GM18502 (cell line): ENCODE measurements around the gene EQTN.
A peak's percentile ranks its signal among the peaks of the same experiment; 100 is the strongest.
"Not testable (repeated sequence)": the region's sequence is repeated elsewhere in the genome, so short reads cannot be mapped to it uniquely, and the experiment has no call there.

Source experiments
- ATAC-seq: cut with Tn5 transposase; IDR thresholded peaks from one replicate; pipeline ENCODE4 v1.9.1; 2021; ENCODE audit warnings: mild to moderate bottlenecking; ENCODE audit not compliant: unreplicated experiment, poor library complexity

EQTN gene

DNA sequence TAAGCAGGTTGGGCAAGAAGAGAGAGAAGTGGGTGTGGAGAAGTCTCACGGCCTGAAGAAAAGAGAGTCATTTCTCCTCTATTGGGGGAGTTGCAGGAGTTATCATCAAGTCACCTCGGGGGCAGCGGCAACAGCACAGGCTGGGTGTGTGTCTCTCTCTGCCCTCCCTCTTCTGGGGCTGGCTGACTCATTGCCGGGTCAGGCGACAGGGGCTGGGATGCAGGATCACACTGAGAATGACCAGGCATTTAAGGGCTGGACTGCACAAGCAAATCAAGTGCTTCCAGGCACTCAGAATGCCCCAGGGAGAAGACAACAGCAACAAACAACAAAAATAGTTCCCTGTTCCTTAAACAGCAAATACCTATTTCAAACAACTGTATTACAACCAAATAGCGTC lies 6.3 kb upstream of the EQTN start:
- ATAC-seq = no peak

DNA sequence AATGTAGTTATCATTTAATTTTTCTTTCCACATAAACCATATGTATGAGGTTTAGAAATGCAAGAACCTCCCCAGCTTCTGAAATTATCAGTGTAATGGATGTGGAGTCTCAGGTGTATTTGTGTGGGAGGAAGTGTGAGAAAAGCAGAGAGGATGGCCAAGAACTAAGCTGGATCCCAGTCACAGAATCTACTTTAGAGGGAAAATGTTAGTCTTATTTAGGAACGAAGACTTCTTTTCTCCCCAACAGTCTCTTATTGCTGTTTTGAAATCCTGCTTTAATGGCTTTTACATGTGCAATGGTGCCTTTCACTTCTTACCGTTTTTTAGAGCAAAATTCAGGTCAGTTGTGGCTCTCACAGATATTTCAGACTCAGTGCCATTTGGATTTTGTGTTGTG lies 3.0 kb downstream of the EQTN start:
- no peak for ATAC-seq

DNA sequence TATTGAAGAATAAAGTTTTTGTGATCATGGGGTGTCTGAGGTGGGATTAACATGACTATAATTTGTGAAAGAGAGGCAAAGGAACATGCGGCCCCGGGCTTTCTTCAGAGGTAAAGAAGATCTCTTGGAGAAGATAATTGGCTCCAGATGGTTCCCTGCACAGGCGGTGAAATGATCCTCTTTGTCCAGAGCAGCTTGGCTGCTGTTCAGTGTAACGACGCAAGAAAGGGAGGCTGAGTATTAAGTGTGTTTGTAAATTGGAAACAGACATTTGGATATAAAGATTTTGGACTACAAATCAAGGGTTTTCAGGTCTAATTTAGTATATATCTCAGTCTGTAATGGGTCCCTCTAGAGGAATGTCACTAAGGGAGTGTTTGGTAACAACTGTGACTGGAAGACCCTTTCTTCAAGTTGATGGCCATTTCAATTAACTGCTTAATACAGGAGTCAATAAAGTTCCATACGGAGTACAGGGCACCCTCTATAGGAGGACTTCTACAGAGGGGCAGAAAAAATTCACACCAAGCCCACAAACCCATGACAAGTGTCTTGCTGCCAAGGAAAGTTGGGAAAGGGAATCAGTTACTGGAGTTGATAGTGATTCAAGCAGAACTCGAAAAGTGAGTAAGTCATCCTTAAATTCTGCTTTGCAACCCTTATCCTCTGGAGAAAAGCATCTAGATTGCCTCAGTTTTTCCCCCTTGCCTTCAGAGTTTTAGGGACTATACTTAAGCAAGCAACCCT lies 4.1 kb downstream of the EQTN start:
- ATAC-seq = no peak

DNA sequence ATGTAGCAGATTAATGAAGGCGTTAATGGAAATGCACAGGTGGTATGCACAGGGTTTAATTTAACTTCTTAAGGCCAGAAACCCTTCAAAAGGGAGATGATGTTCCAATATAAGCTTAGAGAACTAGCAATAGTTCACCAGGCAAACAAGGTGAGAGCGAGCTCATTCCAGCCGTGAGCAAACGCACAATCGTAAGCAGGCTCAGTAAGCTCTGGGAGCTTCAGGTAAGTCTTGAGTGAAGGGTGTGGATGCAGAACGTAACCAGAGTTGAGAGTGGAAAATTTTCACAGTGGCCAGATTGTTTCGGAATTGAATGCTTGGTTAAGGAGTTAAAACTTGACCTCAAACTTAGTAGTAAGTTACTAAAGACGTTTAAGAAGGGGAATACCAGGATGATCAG lies 5.7 kb downstream of the EQTN start:
- ATAC-seq = no peak

DNA sequence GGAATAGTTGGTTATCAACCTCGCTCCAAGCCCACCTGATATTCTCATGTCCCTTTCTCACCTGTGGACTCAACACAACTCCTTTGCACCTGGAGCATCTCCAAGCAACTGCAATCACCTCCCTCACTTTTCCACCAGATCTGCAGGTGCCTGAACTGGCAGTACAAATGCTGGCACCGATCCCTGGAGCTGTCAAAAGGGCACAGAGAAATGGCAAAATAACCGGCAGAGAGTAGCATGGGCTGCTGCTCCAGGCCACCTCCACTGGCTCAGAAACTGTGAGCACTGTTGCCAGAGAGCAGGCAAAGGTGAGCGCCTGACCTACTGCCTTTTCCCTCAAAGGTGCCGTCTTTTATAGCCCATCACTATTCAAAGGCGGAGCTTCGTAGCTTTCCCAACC lies 14.7 kb downstream of the EQTN start:
- ATAC-seq = no peak

DNA sequence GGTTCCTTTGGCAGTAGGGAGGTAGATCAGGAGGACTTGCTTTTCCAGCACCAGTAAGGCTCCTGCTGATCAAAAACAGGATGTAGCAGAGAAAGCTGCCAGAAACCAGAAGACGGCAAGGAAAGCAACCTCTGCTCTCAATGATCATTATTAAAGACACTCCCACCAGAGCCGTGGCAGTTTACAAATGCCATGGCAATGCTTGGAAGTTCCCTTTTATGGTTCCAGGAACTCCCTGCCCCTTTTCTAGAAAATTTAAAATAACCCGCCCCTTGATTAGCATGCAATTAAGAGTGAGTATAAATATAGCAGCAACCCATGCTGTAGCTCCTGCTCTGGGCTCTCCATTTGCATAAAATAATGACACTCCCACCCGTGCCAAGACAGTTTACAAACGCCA lies 16.1 kb downstream of the EQTN start:
- no peak for ATAC-seq

DNA sequence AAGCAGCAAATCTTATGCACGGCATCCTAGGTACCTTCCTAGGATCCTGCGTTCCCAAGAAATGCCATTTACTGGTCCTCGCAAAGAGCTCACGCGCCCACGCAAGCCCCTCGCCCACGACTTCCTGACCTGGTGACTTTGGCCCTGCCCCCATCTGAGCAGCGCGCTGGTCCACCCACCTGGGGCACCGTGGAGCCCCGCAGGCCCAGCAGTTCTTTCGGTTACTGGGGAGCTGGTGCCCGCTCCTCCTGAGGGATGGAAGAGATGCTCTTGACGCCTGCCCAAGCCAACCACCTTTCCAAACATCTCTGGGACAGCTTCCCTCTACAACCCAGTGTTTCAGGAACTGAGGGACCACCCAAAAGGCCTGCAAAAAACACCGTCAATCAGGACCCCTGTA lies 16.7 kb downstream of the EQTN start:
- ATAC-seq = no peak

DNA sequence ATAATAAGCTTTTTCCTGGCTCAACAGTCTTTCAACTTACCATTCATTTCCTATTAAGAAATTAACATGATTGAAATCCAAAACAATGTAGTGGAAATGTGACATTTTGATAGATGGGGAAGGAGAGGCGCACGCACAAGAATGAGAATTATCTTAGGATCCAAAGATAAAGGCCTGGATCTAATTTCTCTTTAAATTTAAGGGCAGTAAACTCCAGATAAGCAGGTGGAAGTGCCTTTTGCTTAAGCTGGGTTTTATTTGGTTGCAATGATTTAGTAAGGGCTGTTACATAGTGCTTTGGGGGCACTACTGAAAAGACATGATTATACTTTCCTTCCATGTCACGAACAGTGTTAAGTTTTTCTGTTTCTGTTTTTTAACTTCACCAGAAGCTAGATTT lies 17.3 kb downstream of the EQTN start:
- no peak for ATAC-seq

DNA sequence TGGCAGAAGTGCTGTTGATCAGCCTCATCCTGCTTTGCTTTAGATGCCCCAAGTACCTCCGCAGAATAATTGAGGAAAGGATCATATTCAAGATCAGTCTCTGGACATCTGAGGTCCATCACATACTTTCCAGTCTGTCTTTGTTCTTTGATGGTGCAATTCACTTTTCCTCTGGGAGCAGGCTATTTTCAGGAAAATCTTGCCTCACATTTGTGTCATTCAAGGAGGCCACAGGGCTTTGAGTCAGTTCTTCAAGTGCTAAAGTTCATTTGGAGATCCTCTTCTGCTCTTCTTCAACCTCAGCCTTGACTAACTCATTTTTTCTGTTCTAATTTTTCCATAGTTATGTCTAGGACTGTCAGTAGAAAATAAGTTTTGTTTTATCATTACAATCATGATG lies 18.6 kb downstream of the EQTN start:
- ATAC-seq = no peak

DNA sequence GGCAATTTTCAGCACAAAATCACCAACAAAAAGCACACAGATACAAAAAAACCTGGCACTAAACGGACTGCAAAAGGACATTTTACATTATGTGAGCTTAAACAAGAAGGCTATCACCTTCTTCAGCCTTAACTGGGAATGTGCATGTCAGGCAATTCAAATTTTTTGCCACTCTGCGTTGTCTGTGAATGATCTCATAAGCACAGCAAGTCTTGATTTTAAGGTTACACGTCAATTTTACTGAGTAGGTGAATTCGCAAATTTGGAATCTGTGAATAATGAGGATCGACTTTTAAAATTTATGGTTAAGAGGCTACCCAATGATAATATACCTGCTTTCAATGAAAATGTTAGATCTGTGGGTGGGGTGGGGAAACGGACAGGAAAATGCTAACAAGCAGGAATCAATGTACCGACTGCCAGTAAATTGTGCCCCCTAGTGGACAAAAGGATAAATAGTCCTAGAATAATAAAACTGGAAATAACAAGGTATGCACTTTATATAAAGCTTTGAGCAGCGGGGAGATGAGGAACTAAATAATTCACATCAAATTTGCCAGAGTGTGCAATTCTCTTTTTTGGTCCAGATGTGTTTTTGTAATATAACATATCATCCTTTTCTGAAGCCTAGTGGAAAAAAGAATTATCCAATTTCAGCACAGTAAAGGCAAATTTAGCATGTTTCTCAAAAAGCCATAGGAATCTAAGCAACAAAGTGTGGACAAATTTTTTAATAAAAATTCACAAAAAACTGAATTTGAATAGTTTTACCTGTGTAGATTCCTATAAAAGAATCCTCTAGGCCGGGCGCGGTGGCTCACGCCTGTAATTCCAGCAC lies 20.5 kb downstream of the EQTN start:
- ATAC-seq = peak; percentile 69

DNA sequence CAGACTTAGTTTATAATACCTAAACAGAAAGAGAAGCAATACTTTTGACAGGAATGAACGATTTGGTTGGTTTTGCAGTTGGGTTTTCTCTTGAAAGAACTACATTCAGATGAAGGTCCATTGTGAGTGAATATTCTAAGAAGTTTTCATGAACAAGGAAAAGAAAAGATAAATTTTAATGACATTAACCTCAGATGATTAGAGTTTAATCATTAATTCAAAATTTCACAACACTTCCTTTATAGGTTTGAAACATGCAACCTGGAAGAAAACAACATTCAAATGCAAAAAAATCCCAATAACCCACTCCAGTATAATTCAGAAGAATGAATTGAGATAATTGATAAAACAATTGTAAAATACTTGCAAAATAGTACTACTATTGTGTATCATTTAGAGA lies 23.8 kb downstream of the EQTN start:
- no peak for ATAC-seq

DNA sequence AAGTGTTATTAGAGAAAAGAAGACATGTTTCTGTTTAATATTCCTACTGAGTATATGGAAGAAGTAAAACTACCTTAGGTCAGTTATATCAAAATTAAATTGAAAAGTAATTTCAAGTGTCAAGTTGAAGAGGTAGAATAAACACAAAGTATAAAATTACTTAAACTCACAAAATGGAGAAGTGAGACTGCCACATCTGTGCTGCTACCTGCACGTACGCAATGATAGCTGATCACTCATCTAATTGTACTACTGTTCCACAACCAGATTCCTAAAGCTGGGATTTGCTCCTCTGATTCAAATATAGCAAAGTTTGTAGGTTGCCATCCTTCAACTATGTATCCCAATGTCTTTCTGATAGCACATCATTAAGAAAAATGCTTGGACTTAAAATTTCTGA lies 24.8 kb downstream of the EQTN start:
- ATAC-seq = no peak

DNA sequence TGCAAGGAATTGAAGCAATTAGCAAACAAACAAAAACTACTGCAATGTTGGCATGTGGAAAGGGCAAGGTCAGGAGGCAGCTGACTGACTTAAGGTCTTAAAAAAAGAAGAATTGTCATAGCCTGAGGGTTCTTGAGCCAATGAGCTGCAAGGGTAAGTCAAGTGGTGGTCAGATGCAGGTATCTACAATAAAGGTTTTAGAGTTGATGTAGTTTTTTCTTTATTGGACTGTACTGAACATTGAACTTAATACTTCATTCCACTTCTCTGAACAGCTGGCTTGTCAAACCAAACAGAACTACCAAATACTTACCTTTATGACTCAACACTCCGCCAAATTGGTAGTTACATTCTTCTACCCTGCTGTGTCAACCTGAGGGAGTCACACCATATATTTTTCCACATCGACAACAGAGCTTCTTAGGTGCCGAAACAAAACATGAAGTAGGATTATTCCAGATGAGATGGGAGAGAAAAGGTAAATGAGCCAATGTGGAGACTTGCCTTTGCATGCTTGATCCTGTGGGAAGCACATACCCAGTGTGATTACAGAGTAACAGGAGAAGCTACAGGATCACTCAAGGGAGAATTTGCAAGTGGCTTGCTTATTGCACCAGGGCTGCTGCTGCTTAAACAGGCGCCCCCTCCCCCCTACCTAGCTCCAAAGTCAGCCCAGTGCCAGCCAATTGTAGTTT lies 35.3 kb downstream of the EQTN start:
- ATAC-seq = no peak

DNA sequence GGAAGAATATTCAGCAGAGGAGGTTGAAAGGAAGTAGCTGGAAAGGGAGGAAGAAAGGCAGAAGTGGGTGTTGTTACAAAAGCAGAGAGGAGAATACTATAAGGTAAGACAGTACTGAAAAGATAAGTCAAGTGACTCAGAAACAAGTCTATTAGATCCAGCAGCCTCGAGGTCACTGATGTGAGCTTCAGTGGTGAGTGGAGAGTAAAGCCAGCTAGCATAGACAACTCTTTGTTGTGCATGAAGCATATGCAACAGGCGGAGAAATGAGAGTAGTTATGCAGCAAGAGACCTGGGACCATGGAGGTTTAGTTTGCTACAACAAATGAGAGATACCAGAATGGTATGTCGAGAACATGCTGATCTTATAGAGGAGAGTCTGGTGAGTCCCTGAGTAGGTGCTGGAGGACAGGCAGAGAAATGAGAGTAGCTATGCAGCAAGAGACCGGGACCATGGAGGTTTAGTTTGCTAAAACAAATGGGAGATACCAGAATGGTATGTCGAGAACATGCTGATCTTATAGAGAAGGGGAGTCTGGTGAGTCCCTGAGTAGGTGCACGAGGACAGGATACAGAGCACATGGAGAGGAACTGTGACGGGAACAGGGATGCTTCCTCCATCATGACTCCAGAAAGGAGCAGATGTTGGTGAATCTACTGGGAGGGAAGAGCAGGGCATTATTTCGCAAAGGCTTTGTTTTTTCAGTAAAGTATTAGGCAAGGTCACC lies 36.0 kb downstream of the EQTN start:
- ATAC-seq = no peak

DNA sequence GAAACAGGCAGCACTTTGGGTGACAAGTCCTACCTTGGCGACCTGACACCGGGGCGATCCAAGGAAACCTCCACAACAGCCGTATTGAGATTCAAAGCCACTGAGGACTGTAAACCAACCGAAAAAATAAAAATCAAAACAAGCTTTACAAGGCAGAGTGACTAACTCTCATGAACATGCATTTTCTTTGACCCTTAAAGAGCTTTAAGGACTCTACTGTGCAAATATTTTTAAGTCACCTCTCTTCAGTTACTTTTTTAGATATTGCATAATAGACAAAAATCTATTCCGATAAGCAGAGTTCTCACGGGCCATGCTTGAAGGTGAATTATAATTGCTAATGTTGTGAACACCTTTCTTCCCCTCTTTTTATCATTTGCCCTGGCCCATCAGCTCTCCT lies 38.3 kb downstream of the EQTN start:
- ATAC-seq = no peak

DNA sequence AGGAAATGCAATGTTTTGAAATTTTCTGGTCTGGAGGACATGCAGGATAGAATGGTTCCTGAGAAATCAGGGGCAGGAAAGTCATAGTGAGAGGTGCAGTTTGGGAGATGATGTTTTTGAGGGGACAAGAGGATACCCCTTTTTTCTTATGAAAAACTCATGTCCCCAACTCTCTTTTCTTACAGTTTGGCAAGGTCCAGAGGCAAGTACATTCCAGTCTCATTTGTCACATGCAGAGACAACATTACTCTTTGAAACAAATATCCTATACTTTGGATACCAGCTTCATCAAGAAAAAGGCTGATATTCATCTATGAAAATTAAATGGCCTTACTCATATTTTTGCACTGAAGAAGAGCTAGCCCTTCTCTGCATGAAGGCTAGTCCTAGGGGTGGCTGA lies 48.2 kb downstream of the EQTN start:
- ATAC-seq = no peak

DNA sequence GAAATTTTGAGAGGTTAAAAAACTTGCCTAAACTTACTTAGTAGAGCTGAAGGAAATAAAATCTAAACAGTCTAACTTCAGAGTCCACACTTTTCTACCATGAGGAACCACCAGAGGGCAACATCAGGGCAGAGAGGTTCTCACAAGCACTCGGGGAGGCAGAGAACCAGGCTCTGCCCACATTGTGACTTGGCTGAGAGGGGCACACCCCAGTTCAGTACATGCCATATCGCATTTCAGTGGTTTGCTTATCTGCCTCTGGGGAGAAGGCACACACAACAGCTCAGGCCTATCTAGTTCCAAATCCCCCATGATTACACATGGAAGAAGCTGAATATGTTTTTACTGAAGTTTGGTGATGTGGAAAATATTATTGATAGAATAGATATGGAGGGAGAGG lies 49.2 kb downstream of the EQTN start:
- ATAC-seq = peak; percentile 96

DNA sequence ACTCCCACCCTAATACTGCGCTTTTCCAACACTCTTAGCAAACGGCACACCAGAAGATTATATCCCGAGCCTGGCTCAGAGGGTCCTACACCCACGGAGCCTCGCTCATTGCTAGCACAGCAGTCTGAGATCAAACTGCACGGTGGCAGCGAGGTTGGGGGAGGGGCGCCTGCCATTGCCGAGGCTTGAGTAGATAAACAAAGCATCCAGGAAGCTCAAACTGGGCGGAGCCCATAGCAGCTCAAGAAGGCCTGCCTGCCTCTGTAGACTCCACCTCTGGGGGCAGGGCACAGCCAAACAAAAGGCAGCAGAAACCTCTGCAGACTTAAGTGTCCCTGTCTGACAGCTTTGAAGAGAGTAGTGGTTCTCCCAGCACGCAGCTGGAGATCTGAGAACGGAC lies 57.3 kb downstream of the EQTN start:
- not testable (repeated sequence) for ATAC-seq
